Natural killer cell (primary cell): ENCODE data around the gene CPLANE1. TPM values are rescaled to one million over a fixed set of nuclear protein-coding genes. Genes with fewer than 3 reads are reported as not detected.
"Not testable (repeated sequence)": the region's sequence is repeated elsewhere in the genome, so short reads cannot be mapped to it uniquely, and the experiment has no call there.

Experiments
- ATAC-seq, 3 donors: fragments of 150-1000 bp in 2 of 3; fragments of 200-7000 bp in 1 of 3; cut with Tn5 transposase; 1 replicate in 1 of 3; 2 replicates in 2 of 3; pipeline ENCODE4 v1.10.0; 2021; ENCODE audit warnings: mild to moderate bottlenecking in 2 of 3, moderate library complexity in 2 of 3
- DNase-seq, 2 donors: peaks; one replicate each; pipeline versions ENCODE4 v3.0.0 to v3.0.0-alpha.2; 2013 to 2021; ENCODE audit warnings: mixed read lengths in 1 of 2
- H3K27ac ChIP-seq: one replicate; pipeline ENCODE4 v1.5.1; 2013; ENCODE audit warnings: mild to moderate bottlenecking, low read length
- H3K27me3 ChIP-seq: one replicate; pipeline ENCODE4 v1.6.1; 2013; ENCODE audit warnings: low read length; ENCODE audit not compliant: control insufficient read depth, insufficient read depth
- H3K36me3 ChIP-seq: one replicate; pipeline ENCODE4 v1.6.1; 2013; ENCODE audit warnings: low read length; ENCODE audit not compliant: control insufficient read depth, insufficient read depth
- H3K4me1 ChIP-seq: one replicate; pipeline ENCODE4 v1.6.1; 2013; ENCODE audit warnings: low read length; ENCODE audit not compliant: control insufficient read depth, insufficient read depth
- H3K4me3 ChIP-seq: one replicate; pipeline ENCODE4 v1.5.1; 2013; ENCODE audit warnings: low read length
- H3K9me3 ChIP-seq: one replicate; pipeline ENCODE4 v1.6.1; 2013; ENCODE audit warnings: low read length; ENCODE audit not compliant: control insufficient read depth, insufficient read depth
- H3K27ac Mint-ChIP-seq, 2 donors: one replicate each; pipeline ENCODE4 v1.8.0; 2022; ENCODE audit warnings: mild to moderate bottlenecking in 2 of 2, mixed read lengths in 2 of 2, moderate library complexity in 1 of 2
- H3K27me3 Mint-ChIP-seq, 2 donors: one replicate each; pipeline ENCODE4 v1.8.0; 2022; ENCODE audit warnings: low read depth in 2 of 2, mixed read lengths in 2 of 2
- H3K36me3 Mint-ChIP-seq: one replicate; pipeline ENCODE4 v1.8.0; 2022; ENCODE audit warnings: mixed read lengths
- H3K4me1 Mint-ChIP-seq, 2 donors: one replicate each; pipeline ENCODE4 v1.8.0; 2022; ENCODE audit warnings: mixed read lengths in 2 of 2
- H3K4me3 Mint-ChIP-seq: one replicate; pipeline ENCODE4 v1.8.0; 2022; ENCODE audit warnings: mild to moderate bottlenecking, moderate library complexity, mixed read lengths
- H3K9me3 Mint-ChIP-seq, 2 donors: one replicate each; pipeline ENCODE4 v1.8.0; 2022; ENCODE audit warnings: mixed read lengths in 2 of 2
- WGBS: methylation state at CpG from one replicate; pipeline ENCODE4 v1.1.7; 2013; ENCODE audit warnings: missing lambda C conversion rate; ENCODE audit not compliant: insufficient coverage; 5-methylcytosine and 5-hydroxymethylcytosine counted together
- intact Hi-C: fragments of 100-400 bp; cut with micrococcal nuclease; formaldehyde crosslinking; loops from one replicate; pipeline ENCODE4 v1.14.2; 2022
- total RNA-seq, 4 donors: library from RNA; stranded (reverse); fragments of 120-200 nt in 1 of 4; gene quantifications; one replicate each; pipeline versions ENCODE4 v1.2.3 to v1.2.4, GENCODE V29; 2013 to 2022
- TF ChIP-seq, protein P1 (sequence below): fragments of 200-600 bp; IDR thresholded peaks from one replicate; pipeline ENCODE4 v1.8.0; 2022; ENCODE audit warnings: antibody characterized with exemption

CPLANE1 gene
- total RNA-seq, 3 donors from 2014 or later (not counting 1 experiment from before 2014, with no cell fraction given), result 19.3 to 24.7 (median 19.4) TPM

DNA sequence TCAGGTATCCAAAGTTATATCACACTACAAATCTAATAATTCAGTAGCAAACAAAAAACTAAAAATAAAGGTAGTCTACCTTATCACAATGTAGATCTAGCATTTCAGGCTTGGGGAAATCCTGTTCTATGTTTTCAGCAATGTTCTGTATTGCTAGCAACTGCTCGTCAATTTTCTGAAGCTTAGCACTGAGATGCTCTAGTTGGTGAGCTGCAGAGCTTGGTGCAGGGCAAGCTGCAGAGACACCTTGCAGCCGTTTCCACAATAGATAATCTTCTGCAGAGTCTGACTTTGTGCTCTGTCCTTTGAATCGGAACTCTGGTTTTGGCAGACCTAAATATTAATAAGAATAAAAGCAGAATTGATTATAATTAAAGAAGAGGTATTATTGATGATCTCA is 95.5 kb downstream of the CPLANE1 start:
- H3K4me3 Mint-ChIP-seq, result no peak overlapping the region
- intact Hi-C loops, result no loop called here

GRCh38 chr5:37146896-37147295 is 102.3 kb downstream of the CPLANE1 start:
- WGBS, result 100% methylated on average over 1 of the region's 1 CpG

More for the DNA sequence above, 95.5 kb downstream of the CPLANE1 start:
- H3K36me3 Mint-ChIP-seq, result peaks cover 12% of the 10 kb centered on the region
- no peak overlapping the region for H3K27ac Mint-ChIP-seq
- TF ChIP-seq, protein P1, sequence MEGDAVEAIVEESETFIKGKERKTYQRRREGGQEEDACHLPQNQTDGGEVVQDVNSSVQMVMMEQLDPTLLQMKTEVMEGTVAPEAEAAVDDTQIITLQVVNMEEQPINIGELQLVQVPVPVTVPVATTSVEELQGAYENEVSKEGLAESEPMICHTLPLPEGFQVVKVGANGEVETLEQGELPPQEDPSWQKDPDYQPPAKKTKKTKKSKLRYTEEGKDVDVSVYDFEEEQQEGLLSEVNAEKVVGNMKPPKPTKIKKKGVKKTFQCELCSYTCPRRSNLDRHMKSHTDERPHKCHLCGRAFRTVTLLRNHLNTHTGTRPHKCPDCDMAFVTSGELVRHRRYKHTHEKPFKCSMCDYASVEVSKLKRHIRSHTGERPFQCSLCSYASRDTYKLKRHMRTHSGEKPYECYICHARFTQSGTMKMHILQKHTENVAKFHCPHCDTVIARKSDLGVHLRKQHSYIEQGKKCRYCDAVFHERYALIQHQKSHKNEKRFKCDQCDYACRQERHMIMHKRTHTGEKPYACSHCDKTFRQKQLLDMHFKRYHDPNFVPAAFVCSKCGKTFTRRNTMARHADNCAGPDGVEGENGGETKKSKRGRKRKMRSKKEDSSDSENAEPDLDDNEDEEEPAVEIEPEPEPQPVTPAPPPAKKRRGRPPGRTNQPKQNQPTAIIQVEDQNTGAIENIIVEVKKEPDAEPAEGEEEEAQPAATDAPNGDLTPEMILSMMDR, result no peak
- no peaks in the 10 kb centered on the region for H3K4me1 Mint-ChIP-seq
- H3K27me3 Mint-ChIP-seq, result no peaks in the 10 kb centered on the region
- no peaks in the 10 kb centered on the region for H3K9me3 ChIP-seq
- ATAC-seq, result no peak
- peaks cover 18% of the 10 kb centered on the region for H3K36me3 ChIP-seq
- H3K9me3 Mint-ChIP-seq, result no peaks in the 10 kb centered on the region
- H3K4me3 ChIP-seq, result no peak overlapping the region
- DNase-seq, result no peak
- H3K4me1 ChIP-seq, result no peaks in the 10 kb centered on the region
- 95% methylated on average over 2 of the region's 3 CpGs for WGBS
- no peaks in the 10 kb centered on the region for H3K27me3 ChIP-seq
- H3K27ac ChIP-seq, result no peak overlapping the region

GRCh38 chr5:37136694-37137093 is 112.5 kb downstream of the CPLANE1 start:
- no peaks in the 10 kb centered on the region for H3K4me1 Mint-ChIP-seq
- H3K27me3 Mint-ChIP-seq, result no peaks in the 10 kb centered on the region
- H3K36me3 Mint-ChIP-seq, result peaks cover 53% of the 10 kb centered on the region
- H3K36me3 ChIP-seq, result peaks cover 19% of the 10 kb centered on the region
- H3K27me3 ChIP-seq, result no peaks in the 10 kb centered on the region
- 75% methylated on average over 2 of the region's 2 CpGs for WGBS
- H3K4me3 Mint-ChIP-seq, result no peak overlapping the region
- no peak overlapping the region for H3K27ac ChIP-seq
- no peak for DNase-seq
- H3K9me3 ChIP-seq, result peaks cover 4% of the 10 kb centered on the region
- no peak for ATAC-seq
- TF ChIP-seq, protein P1, result no peak
- no peak overlapping the region for H3K27ac Mint-ChIP-seq
- no peaks in the 10 kb centered on the region for H3K4me1 ChIP-seq
- peaks cover 0 to 4% of the 10 kb centered on the region in 2 donors for H3K9me3 Mint-ChIP-seq
- H3K4me3 ChIP-seq, result no peak overlapping the region
- intact Hi-C loops, result no loop called here

More at GRCh38 chr5:37146896-37147295, 102.3 kb downstream of the CPLANE1 start:
- intact Hi-C loops, result no loop called here
- peaks cover 5% of the 10 kb centered on the region for H3K36me3 ChIP-seq
- Mint-ChIP-seq H3K27me3 (no peaks in the 10 kb centered on the region), H3K36me3 (peaks cover 13% of the 10 kb centered on the region), H3K27ac (no peak overlapping the region), H3K4me3 (no peak overlapping the region), H3K4me1 (no peaks in the 10 kb centered on the region), H3K9me3 (peaks cover 4% of the 10 kb centered on the region in 2 donors)
- DNase-seq (no peak), ATAC-seq (no peak)
- no peaks in the 10 kb centered on the region for H3K4me1 ChIP-seq
- no peak overlapping the region for H3K27ac ChIP-seq
- no peaks in the 10 kb centered on the region for H3K27me3 ChIP-seq
- H3K4me3 ChIP-seq, result no peak overlapping the region
- peaks cover 4% of the 10 kb centered on the region for H3K9me3 ChIP-seq
- TF ChIP-seq, protein P1, result no peak

DNA sequence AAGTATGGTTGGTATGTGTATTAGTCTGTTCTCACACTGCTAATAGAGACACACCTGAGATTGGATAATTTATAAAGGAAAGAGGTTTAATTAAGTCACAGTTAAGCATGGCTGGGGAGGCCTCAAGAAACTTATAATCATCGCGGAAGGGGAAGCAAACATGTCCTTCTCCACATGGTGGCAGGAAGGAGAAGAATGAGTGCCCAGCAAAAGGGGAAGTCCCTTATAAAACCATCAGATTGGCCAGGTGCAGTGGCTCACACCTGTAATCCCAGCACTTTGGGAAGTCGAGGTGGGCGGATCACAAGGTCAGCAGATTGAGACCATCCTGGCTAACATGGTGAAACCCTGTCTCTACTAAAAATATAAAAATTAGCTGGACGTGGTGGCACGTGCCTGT is 113.9 kb downstream of the CPLANE1 start:
- H3K4me3 ChIP-seq, H3K9me3 ChIP-seq, H3K9me3 Mint-ChIP-seq, H3K4me3 Mint-ChIP-seq, H3K27ac ChIP-seq, intact Hi-C loops, H3K27me3 ChIP-seq, H3K4me1 ChIP-seq, H3K27ac Mint-ChIP-seq, DNase-seq, ATAC-seq, H3K4me1 Mint-ChIP-seq, H3K27me3 Mint-ChIP-seq: not testable (repeated sequence)
- H3K36me3 Mint-ChIP-seq, result peaks cover 45% of the 10 kb centered on the region
- over 99% methylated on average over 6 of the region's 6 CpGs for WGBS
- peaks cover 13% of the 10 kb centered on the region for H3K36me3 ChIP-seq
